Activated gamma-delta T cell treated with Interleukin-2 at 50 U/mL for 16 hours (primary cell): ENCODE results near the gene ANKZF1.
"Not testable (repeated sequence)": the region's sequence is repeated elsewhere in the genome, so short reads cannot be mapped to it uniquely, and the experiment has no call there.

Experiments
- DNase-seq: peaks from one replicate; pipeline ENCODE4 v3.0.0-alpha.2; 2020

ANKZF1 gene

GRCh38 chr2:219258942-219259341 lies 29.3 kb downstream of the ANKZF1 start:
- not testable (repeated sequence) for DNase-seq

GRCh38 chr2:219261024-219261855 lies 31.6 kb downstream of the ANKZF1 start:
- no peak for DNase-seq

DNA sequence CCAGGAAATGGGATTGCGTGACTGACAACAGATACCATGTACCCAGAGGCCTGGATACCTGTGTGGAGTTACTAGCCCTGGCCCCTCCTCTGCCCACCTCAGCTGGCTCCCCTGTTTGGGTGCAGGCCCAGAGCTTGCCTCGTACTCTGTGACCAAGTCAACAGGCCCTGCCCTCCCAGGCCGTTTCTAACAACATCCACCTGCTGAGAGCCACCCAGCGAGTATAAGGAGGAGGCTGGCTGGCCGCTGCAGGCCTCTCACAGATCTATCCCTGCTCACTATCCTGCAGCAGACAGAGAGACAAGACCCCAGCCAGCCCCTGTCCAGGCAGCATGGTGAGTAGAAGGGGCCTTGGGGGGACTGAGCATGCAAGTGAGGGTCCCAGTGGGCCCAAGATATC lies 36.6 kb downstream of the ANKZF1 start:
- DNase-seq: no peak

GRCh38 chr2:219266886-219267285 lies 37.3 kb downstream of the ANKZF1 start:
- no peak for DNase-seq

DNA sequence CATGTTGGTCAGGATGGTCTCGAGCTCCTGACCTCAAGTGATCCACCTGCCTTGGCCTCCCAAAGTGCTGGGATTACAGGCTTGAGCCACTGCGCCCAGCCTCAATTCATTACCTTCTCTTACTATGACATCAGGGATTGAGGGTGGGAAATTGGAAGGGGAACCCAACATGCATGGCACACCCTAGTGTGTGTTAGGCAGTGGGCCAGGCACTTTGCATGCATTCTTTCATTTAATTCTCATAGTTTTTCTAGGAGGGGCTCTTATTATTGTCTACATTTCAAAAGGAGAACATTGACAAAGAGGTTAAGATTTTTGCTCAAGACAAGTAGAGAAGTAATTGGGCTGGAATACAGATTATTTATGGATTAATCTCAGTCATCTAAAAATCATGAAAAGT lies 38.7 kb downstream of the ANKZF1 start:
- no peak for DNase-seq

- DNase-seq: no peak
Observed at GRCh38 chr2:219269362-219270054, 39.9 kb downstream of the ANKZF1 start.

DNA sequence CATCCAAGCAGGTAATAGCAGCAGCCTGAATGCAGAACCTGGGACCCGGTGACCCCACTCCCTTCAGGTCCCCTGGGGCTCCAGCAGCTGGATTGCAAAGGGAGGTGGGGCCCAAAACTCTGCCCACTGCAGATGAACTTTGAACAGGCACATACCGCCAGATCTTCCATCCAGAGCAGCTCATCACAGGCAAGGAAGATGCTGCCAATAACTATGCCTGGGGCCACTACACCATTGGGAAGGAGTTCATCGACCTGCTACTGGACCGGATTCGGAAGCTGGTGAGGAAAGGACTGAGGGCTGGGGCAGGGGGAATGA lies 40.4 kb downstream of the ANKZF1 start:
- no peak for DNase-seq

DNA sequence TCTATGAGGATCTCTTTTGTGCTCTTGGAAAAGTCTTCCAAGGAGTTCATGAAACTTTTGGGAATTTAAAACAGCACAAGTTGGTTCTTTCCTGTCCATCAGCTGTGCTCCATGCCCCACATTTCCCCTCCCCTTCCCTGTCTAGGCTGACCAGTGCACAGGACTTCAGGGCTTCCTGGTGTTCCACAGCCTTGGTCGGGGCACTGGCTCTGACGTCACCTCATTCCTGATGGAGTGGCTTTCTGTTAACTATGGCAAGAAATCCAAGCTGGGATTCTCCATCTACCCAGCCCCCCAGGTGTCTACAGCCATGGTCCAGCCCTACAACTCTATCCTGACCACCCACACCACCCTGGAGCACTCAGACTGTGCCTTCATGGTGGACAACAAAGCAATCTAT lies 41.4 kb downstream of the ANKZF1 start:
- no peak for DNase-seq

GRCh38 chr2:219272356-219272755 lies 42.8 kb downstream of the ANKZF1 start:
- DNase-seq: no peak

GRCh38 chr2:219272995-219273394 lies 43.4 kb downstream of the ANKZF1 start:
- no peak for DNase-seq

DNA sequence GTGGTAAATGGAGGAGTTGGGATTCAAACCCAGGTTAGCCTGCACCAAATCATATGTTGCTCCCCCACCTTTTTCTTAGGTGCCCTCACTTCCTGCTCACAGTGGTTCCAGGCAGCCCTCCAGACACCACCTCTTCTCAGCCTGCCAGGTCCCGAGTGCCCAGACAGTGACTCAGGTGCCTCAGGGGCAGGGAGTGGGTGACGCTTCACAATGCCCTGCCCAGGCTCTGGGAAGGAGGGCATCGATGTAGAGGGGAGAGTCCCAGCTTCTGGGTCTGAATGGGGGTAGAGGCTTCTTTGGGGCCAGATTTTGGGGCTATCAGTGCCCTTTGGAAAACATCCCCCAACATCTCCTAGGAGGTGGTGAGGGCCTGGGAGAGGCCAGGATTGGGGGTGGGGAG lies 44.3 kb downstream of the ANKZF1 start:
- DNase-seq: no peak

DNA sequence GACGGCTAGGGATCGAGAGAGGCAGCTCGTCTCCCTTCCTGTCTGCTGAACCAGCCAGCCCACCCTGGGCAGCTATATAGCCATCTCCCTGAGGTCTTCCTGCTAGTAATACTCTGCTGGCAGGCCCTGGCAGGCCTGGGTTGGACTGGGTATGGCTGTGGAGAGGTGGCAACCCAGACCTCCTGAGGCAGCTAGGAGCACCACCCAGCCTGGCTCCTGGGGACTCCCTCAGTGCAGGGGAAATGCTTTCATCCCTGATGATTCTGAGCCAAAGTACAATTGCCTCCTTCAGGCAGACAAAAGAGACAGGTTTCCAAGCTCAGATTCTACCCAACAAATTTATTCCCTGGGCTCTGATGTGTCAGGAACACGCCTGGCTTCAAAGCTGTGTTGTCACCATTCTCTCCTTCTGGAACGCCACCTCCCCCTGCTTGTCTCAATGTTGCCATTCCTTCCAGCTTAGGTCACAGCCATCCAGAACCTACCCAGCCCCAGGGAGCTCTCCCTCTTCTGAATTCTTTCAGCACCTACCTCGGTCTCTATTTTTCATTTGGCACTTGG lies 44.8 kb downstream of the ANKZF1 start:
- DNase-seq: no peak

GRCh38 chr2:219277703-219278654 lies 48.4 kb downstream of the ANKZF1 start:
- peak; percentile 69 for DNase-seq

- no peak for DNase-seq
Observed at GRCh38 chr2:219278655-219279150, 49.1 kb downstream of the ANKZF1 start.

DNA sequence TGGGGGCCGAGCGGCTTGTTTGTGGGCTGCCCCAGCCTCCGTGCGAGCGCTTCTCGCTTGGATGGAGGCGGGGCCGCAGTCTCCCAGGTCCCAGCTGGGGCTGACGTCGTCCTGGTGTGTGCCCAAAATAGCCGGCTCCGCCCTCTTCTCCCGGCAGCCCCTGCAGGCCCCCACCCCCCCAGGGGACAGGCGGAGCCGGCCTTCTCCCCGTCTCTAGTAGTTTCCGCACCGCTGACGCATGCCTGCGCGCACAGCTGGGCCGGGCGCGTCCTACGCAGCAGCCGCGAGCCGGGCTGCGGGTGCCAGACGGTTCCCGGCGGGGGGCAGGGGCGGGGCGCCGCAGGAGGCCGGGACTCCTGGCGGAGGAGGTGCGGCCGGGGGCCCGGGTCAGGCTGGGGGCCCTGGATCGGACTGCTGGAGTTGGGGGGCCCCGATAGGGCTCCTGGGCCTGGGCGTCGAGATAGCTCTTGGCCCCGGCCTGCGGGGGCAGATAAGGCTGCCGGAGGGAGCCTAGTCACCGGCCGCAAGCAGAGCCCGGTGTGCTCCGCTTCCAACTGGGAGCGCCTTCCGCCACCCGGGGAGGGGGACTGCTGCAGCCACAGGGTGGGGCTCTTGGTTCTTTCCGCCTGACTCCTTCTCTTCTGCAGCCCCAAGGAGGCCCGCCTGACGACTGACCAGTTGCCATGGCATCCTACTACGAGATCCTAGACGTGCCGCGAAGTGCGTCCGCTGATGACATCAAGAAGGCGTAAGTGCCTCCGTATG lies 49.7 kb downstream of the ANKZF1 start, which contains the start of gene DNAJB2:
Gene DNAJB2, plus strand, starts transcription at position 216 of the 765 bp plus-strand sequence. Its CDS starts 468 bp downstream, at position 684.
- DNase-seq: peak; percentile 98

GRCh38 chr2:219279916-219280516 lies 50.4 kb downstream of the ANKZF1 start:
- no peak for DNase-seq

- DNase-seq: no peak
Observed at GRCh38 chr2:219280651-219281050, 51.0 kb downstream of the ANKZF1 start.

- DNase-seq: no peak
Observed at GRCh38 chr2:219281588-219281987, 52.0 kb downstream of the ANKZF1 start.

DNA sequence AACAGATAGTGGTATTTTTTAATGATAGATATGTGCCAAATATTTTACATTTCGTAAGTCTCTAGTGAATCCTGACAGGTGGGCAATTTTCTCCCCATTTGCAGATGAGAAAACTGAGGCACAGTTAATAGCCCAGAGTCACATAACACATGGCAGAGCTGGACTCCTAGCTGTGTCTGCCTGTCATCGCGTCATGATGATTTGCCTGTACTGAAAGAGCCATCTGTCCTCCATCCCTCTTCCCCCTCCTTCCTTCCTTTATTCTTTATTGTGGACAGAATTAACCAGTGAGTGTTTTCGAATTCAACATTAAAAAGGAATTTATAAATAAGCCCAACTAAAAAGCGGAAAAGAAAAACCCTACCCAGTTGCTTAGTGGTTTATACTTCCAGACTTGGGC lies 52.8 kb downstream of the ANKZF1 start:
- no peak for DNase-seq

- DNase-seq: no peak
Observed at GRCh38 chr2:219282943-219283581, 53.5 kb downstream of the ANKZF1 start.
